ENCODE measurements around the gene STXBP5L.
"Not testable (repeated sequence)": the region's sequence is repeated elsewhere in the genome, so short reads cannot be mapped to it uniquely, and the experiment has no call there.

STXBP5L gene

GRCh38 chr3:121018917-121019321, 110.9 kb downstream of the STXBP5L start:
- Histone ChIP-seq H3K4me1 (ENCODE audit: control insufficient read depth, insufficient read depth, low read length) (no peaks in the 10 kb centered on the region), H3K9ac (ENCODE audit: low read depth, low read length) (no peak overlapping the region), H3K36me3 (ENCODE audit: control insufficient read depth, insufficient read depth, low read length) (no peaks in the 10 kb centered on the region), H3K27me3 (ENCODE audit: control insufficient read depth, insufficient read depth, low read length) (no peaks in the 10 kb centered on the region), H3K27ac (ENCODE audit: low read depth, low read length) (no peak overlapping the region), H3K9me3 (ENCODE audit: control insufficient read depth, insufficient read depth, low read length) (no peaks in the 10 kb centered on the region), H3K4me3 (ENCODE audit: low read depth, low read length) (no peak overlapping the region)

DNA sequence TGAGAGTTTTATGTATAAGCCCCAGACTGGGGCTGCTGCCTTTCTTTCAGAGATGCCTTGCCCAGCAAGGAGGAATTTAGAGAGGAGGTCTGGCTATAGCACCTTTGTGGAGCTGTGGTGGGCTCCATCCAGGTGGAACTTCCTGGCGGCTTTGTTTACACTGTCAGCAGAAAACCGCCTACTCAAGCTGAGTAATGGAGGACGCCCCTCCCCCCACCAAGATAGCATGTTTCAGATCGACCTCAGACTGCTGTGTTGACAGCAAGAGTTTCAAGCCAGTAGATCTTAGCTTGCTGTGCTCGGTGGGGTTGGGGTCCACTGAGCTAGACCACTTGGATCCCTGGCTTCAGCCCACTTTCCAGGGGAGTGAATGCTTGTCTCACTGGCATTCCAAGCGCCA, 155.6 kb downstream of the STXBP5L start:
- Histone ChIP-seq H3K27me3 (ENCODE audit: control insufficient read depth, insufficient read depth, low read length) (no peaks in the 10 kb centered on the region), H3K9ac (ENCODE audit: low read depth, low read length) (no peak overlapping the region), H3K36me3 (ENCODE audit: control insufficient read depth, insufficient read depth, low read length) (no peaks in the 10 kb centered on the region), H3K9me3 (ENCODE audit: control insufficient read depth, insufficient read depth, low read length) (no peaks in the 10 kb centered on the region), H3K4me1 (ENCODE audit: control insufficient read depth, insufficient read depth, low read length) (0 out of 2 replicates have a peak, but pooled peaks cover 6% of the 10 kb centered on the region), H3K4me3 (ENCODE audit: low read depth, low read length) (no peak overlapping the region), H3K27ac (ENCODE audit: low read depth, low read length) (no peak overlapping the region)

- Histone ChIP-seq H3K9ac (ENCODE audit: low read depth, low read length) (no peak overlapping the region), H3K27ac (ENCODE audit: low read depth, low read length) (no peak overlapping the region), H3K27me3 (ENCODE audit: control insufficient read depth, insufficient read depth, low read length) (no peaks in the 10 kb centered on the region), H3K36me3 (ENCODE audit: control insufficient read depth, insufficient read depth, low read length) (no peaks in the 10 kb centered on the region), H3K4me3 (ENCODE audit: low read depth, low read length) (no peak overlapping the region), H3K9me3 (ENCODE audit: control insufficient read depth, insufficient read depth, low read length) (no peaks in the 10 kb centered on the region), H3K4me1 (ENCODE audit: control insufficient read depth, insufficient read depth, low read length) (0 out of 2 replicates have a peak, but pooled peaks cover 6% of the 10 kb centered on the region)
Measured at GRCh38 chr3:121064121-121064520, 156.1 kb downstream of the STXBP5L start.

GRCh38 chr3:121072133-121072532, 164.1 kb downstream of the STXBP5L start:
- no peak overlapping the region for H3K4me3 ChIP-seq (ENCODE audit: low read depth, low read length)
- H3K27me3 ChIP-seq (ENCODE audit: control insufficient read depth, insufficient read depth, low read length), result no peaks in the 10 kb centered on the region
- H3K9me3 ChIP-seq (ENCODE audit: control insufficient read depth, insufficient read depth, low read length), result no peaks in the 10 kb centered on the region; the same call in 1 of the 2 replicates

GRCh38 chr3:121073011-121073410, 165.0 kb downstream of the STXBP5L start:
- H3K4me1 ChIP-seq (ENCODE audit: control insufficient read depth, insufficient read depth, low read length), result no peaks in the 10 kb centered on the region
- H3K36me3 ChIP-seq (ENCODE audit: control insufficient read depth, insufficient read depth, low read length), result no peaks in the 10 kb centered on the region
- no peaks in the 10 kb centered on the region; the same call in 1 of the 2 replicates for H3K9me3 ChIP-seq (ENCODE audit: control insufficient read depth, insufficient read depth, low read length)
- no peak overlapping the region for H3K27ac ChIP-seq (ENCODE audit: low read depth, low read length)
- H3K27me3 ChIP-seq (ENCODE audit: control insufficient read depth, insufficient read depth, low read length), result no peaks in the 10 kb centered on the region
- no peak overlapping the region for H3K9ac ChIP-seq (ENCODE audit: low read depth, low read length)
- no peak overlapping the region for H3K4me3 ChIP-seq (ENCODE audit: low read depth, low read length)

More at GRCh38 chr3:121072133-121072532, 164.1 kb downstream of the STXBP5L start:
- Histone ChIP-seq H3K27ac (ENCODE audit: low read depth, low read length) (no peak overlapping the region), H3K9ac (ENCODE audit: low read depth, low read length) (no peak overlapping the region), H3K36me3 (ENCODE audit: control insufficient read depth, insufficient read depth, low read length) (no peaks in the 10 kb centered on the region), H3K4me1 (ENCODE audit: control insufficient read depth, insufficient read depth, low read length) (no peaks in the 10 kb centered on the region)

DNA sequence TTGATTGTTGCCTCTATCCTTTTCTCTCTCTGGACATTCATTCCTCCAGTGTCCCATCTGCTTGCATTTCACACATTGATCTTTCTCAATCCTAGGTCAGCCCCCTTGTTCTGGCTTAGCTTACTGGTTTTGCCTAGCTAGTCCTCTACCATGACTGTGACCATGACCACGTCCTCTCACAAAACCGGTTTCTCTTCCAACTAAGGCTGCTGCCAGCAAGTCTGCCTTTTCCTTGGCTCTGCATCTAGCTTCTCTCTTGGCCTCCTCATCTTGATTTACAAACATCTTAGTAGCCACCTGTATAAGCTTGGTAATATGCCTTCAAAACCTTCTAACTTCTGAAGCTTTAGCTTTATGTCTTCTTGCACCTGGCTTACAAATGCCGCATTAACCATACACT, 167.2 kb downstream of the STXBP5L start:
- no peak overlapping the region for H3K27ac ChIP-seq (ENCODE audit: low read depth, low read length)
- H3K36me3 ChIP-seq (ENCODE audit: control insufficient read depth, insufficient read depth, low read length), result no peaks in the 10 kb centered on the region
- H3K4me1 ChIP-seq (ENCODE audit: control insufficient read depth, insufficient read depth, low read length), result no peaks in the 10 kb centered on the region
- no peaks in the 10 kb centered on the region for H3K27me3 ChIP-seq (ENCODE audit: control insufficient read depth, insufficient read depth, low read length)
- H3K9me3 ChIP-seq (ENCODE audit: control insufficient read depth, insufficient read depth, low read length), result no peaks in the 10 kb centered on the region; the same call in 1 of the 2 replicates
- no peak overlapping the region for H3K4me3 ChIP-seq (ENCODE audit: low read depth, low read length)
- H3K9ac ChIP-seq (ENCODE audit: low read depth, low read length), result no peak overlapping the region

DNA sequence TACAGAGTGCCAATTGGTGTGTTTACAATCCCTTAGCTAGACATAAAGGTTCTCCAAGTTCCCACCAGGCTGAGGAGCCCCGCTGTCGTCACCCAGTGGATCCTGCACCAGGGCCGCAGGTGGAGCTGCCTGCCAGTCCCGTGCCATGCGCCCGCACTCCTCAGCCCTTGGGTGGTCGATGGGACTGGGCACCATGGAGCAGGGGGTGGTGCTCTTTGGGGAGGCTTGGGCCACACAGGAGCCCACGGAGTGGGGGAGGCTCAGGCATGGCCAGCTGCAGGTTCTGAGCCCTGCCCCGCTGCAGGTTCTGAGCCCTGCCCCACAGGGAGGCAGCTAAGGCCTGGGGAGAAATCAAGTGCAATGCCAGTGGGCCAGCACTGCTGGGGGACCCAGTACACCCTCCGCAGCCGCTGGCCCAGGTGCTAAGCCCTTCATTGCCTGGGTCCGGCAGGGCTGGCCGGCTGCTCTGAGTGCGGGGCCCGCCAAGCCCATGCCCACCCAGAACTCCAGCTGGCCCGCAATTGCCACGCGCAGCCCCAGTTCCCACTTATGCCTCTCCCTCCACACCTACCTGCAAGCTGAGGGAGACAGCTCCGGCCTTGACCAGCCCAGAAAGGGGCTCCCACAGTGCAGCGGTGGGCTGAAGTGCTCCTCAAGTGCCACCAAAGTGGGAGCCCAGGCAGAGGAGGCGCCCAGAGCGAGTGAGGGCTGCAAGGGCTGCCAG, 170.5 kb downstream of the STXBP5L start:
- not testable (repeated sequence) for H3K9me3 ChIP-seq (ENCODE audit: control insufficient read depth, insufficient read depth, low read length)

GRCh38 chr3:121096953-121097352, 188.9 kb downstream of the STXBP5L start:
- Histone ChIP-seq H3K27ac (ENCODE audit: low read depth, low read length) (no peak overlapping the region), H3K9ac (ENCODE audit: low read depth, low read length) (no peak overlapping the region), H3K36me3 (ENCODE audit: control insufficient read depth, insufficient read depth, low read length) (no peaks in the 10 kb centered on the region), H3K9me3 (ENCODE audit: control insufficient read depth, insufficient read depth, low read length) (no peaks in the 10 kb centered on the region), H3K4me3 (ENCODE audit: low read depth, low read length) (no peak overlapping the region), H3K4me1 (ENCODE audit: control insufficient read depth, insufficient read depth, low read length) (no peaks in the 10 kb centered on the region), H3K27me3 (ENCODE audit: control insufficient read depth, insufficient read depth, low read length) (no peaks in the 10 kb centered on the region)

More for the DNA sequence above, 170.5 kb downstream of the STXBP5L start:
- not testable (repeated sequence) for H3K4me1 ChIP-seq (ENCODE audit: control insufficient read depth, insufficient read depth, low read length); H3K36me3 ChIP-seq (ENCODE audit: control insufficient read depth, insufficient read depth, low read length); H3K4me3 ChIP-seq (ENCODE audit: low read depth, low read length); H3K9ac ChIP-seq (ENCODE audit: low read depth, low read length); H3K27me3 ChIP-seq (ENCODE audit: control insufficient read depth, insufficient read depth, low read length); H3K27ac ChIP-seq (ENCODE audit: low read depth, low read length)

- not testable (repeated sequence) for H3K9ac ChIP-seq (ENCODE audit: low read depth, low read length); H3K27me3 ChIP-seq (ENCODE audit: control insufficient read depth, insufficient read depth, low read length); H3K4me1 ChIP-seq (ENCODE audit: control insufficient read depth, insufficient read depth, low read length); H3K27ac ChIP-seq (ENCODE audit: low read depth, low read length); H3K36me3 ChIP-seq (ENCODE audit: control insufficient read depth, insufficient read depth, low read length); H3K4me3 ChIP-seq (ENCODE audit: low read depth, low read length); H3K9me3 ChIP-seq (ENCODE audit: control insufficient read depth, insufficient read depth, low read length)
Measured at GRCh38 chr3:121111086-121111485, 203.1 kb downstream of the STXBP5L start.

DNA sequence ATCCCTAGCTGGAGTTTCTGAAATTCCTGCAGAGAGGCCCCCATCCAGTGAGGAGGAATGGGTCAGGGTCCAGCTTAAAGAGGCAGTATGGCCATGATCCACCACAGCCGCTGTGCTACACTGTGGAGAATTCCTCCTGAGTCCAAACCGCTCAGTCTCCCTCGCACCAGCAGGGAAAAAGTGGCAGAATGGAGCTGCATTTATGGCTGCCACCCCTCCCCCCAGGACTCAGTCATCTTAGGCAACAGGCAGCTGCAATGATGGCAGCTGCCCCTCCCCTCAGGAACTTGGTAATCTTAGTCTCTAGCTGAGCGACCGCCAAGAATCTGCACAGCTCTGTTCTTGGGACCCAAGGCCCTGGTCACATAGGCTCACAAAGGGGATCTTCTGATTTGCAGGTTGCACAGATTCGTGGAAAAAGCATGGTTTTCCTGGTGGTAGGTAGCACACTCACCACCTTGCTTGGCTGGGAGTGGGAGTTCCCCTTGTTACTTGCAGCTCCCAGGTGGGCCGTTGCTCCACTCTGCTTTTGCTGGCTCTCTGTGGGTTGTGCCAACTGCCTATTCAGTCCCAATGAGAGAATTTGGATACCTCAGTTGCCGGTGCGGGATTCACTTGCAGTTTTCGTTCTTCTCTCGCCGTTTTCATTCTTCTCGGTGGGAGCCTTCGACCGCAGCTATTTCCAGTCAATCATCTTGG, 204.1 kb downstream of the STXBP5L start:
- peaks cover 9% of the 10 kb centered on the region for H3K4me1 ChIP-seq (ENCODE audit: control insufficient read depth, insufficient read depth, low read length)
- H3K27ac ChIP-seq (ENCODE audit: low read depth, low read length), result no peak overlapping the region
- no peaks in the 10 kb centered on the region for H3K27me3 ChIP-seq (ENCODE audit: control insufficient read depth, insufficient read depth, low read length)
- no peaks in the 10 kb centered on the region for H3K36me3 ChIP-seq (ENCODE audit: control insufficient read depth, insufficient read depth, low read length)
- no peak overlapping the region for H3K4me3 ChIP-seq (ENCODE audit: low read depth, low read length)
- no peaks in the 10 kb centered on the region for H3K9me3 ChIP-seq (ENCODE audit: control insufficient read depth, insufficient read depth, low read length)
- no peak overlapping the region for H3K9ac ChIP-seq (ENCODE audit: low read depth, low read length)

- no peak overlapping the region for H3K9ac ChIP-seq (ENCODE audit: low read depth, low read length)
- H3K9me3 ChIP-seq (ENCODE audit: control insufficient read depth, insufficient read depth, low read length), result no peaks in the 10 kb centered on the region
- no peak overlapping the region for H3K4me3 ChIP-seq (ENCODE audit: low read depth, low read length)
- no peaks in the 10 kb centered on the region for H3K4me1 ChIP-seq (ENCODE audit: control insufficient read depth, insufficient read depth, low read length)
- no peaks in the 10 kb centered on the region for H3K27me3 ChIP-seq (ENCODE audit: control insufficient read depth, insufficient read depth, low read length)
- H3K27ac ChIP-seq (ENCODE audit: low read depth, low read length), result no peak overlapping the region
- no peaks in the 10 kb centered on the region for H3K36me3 ChIP-seq (ENCODE audit: control insufficient read depth, insufficient read depth, low read length)
Measured at GRCh38 chr3:121126033-121126706, 218.2 kb downstream of the STXBP5L start.

All from HUES48 (cell line).